HepG2 (cell line): ENCODE measurements around the gene TMEM108. TPM values are rescaled to one million over a fixed set of nuclear protein-coding genes. Genes with fewer than 3 reads are reported as not detected.
A peak's percentile ranks its signal among the peaks of the same experiment; 100 is the strongest.

Experiments used
- ATAC-seq: fragments of 200-7000 bp; cut with Tn5 transposase; 3 replicates; pipeline ENCODE4 v1.9.1; 2020; ENCODE audit warnings: mild to moderate bottlenecking, moderate library complexity
- BruUV-seq: library from RNA; stranded (reverse); fragments of 400-500 nt; replicated peaks from 2 replicates; lab custom pipeline; 2021; lab: Mats Ljungman, UMichigan
- CTCF ChIA-PET: fragments of 300-600 bp; formaldehyde crosslinking; extraction: SDS; loops from one replicate; lab custom pipeline; 2021; ENCODE audit warnings: low total read pairs, inconsistent platforms, low intra/inter-chr PET ratio; lab: Yijun Ruan, JAX
- POLR2A ChIA-PET: fragments of 350-600 bp; sonication (Branson Sonifier 250); formaldehyde crosslinking; loops from one replicate; lab custom pipeline; 2020; ENCODE audit warnings: antibody characterized with exemption, inconsistent platforms; lab: Yijun Ruan, JAX
- DNase-seq: peaks from one replicate; pipeline ENCODE4 v3.0.0-alpha.2; 2015; ENCODE audit warnings: low spot score
- FAIRE-seq: peaks from 3 replicates; lab custom pipeline; 2011; peaks lifted over from hg19 to GRCh38; lab: Jason Lieb, UNC
- H2AFZ ChIP-seq: one replicate; pipeline ENCODE4 v1.6.1; 2011; ENCODE audit warnings: low read length, inconsistent platforms
- H3K27ac ChIP-seq: fragments of 300-600 bp; 3 replicates; pipeline ENCODE4 v1.8.0; 2011; ENCODE audit warnings: mixed run types, mild to moderate bottlenecking, mixed read lengths, low read length, inconsistent platforms; ENCODE audit not compliant: insufficient read depth; ENCODE audit errors: extremely low read length
- H3K27me3 ChIP-seq, 2 experiments: fragments of 200-600 bp in 1 of 2; 2 replicates in 1 of 2; 3 replicates in 1 of 2; pipeline versions ENCODE4 v1.6.0 to v1.8.0; 2011; ENCODE audit warnings: low read length in 2 of 2, mild to moderate bottlenecking in 2 of 2, moderate library complexity in 2 of 2, inconsistent platforms in 1 of 2; ENCODE audit not compliant: insufficient read depth in 2 of 2, control insufficient read depth in 1 of 2
- H3K36me3 ChIP-seq, 2 experiments: fragments of 200-600 bp in 1 of 2; replicated peaks in 1 of 2; 2 replicates in 1 of 2; 3 replicates in 1 of 2; pipeline versions ENCODE4 v1.5.1 to v1.8.0; 2011; ENCODE audit warnings: low read length in 2 of 2, inconsistent platforms in 1 of 2; ENCODE audit not compliant: insufficient read depth in 2 of 2, control insufficient read depth in 1 of 2
- H3K4me1 ChIP-seq: 2 replicates; pipeline ENCODE4 v1.5.1; 2012; ENCODE audit warnings: low read length, inconsistent platforms; ENCODE audit not compliant: insufficient read depth
- H3K4me2 ChIP-seq: 2 replicates; pipeline ENCODE4 v1.6.0; 2011; ENCODE audit warnings: low read depth, low read length, inconsistent platforms
- H3K4me3 ChIP-seq, 3 experiments: fragments of 200-600 bp in 1 of 3; sonication (generic), shearing (Covaris generic) in 1 of 3; replicated peaks in 1 of 3; 2 replicates each; pipeline ENCODE4 v1.5.1; 2011 to 2016; ENCODE audit warnings: low read length in 3 of 3, inconsistent platforms in 2 of 3, low read depth in 2 of 3, mild to moderate bottlenecking in 2 of 3, control low read depth in 1 of 3, mixed read lengths in 1 of 3; ENCODE audit not compliant: insufficient read depth in 1 of 3
- H3K79me2 ChIP-seq: one replicate; pipeline ENCODE4 v1.6.1; 2011; ENCODE audit warnings: low read length, inconsistent platforms; ENCODE audit not compliant: insufficient read depth
- H3K9ac ChIP-seq: 2 replicates; pipeline ENCODE4 v1.6.0; 2011; ENCODE audit warnings: mild to moderate bottlenecking, low read depth, low read length, inconsistent platforms; ENCODE audit not compliant: insufficient read depth
- H3K9me3 ChIP-seq: 2 replicates; pipeline ENCODE4 v1.5.1; 2012; ENCODE audit warnings: mild to moderate bottlenecking, low read length
- H4K20me1 ChIP-seq: 2 replicates; pipeline ENCODE4 v1.6.0; 2011; ENCODE audit warnings: inconsistent platforms, mild to moderate bottlenecking, low read length, moderate library complexity; ENCODE audit not compliant: insufficient read depth
- ATF7 ChIP-seq, 2 experiments: fragments of 450-650 bp in 1 of 2; sonication (generic) in 1 of 2; formaldehyde crosslinking in 1 of 2; IDR thresholded peaks; 2 replicates each; pipeline versions ENCODE4 v1.4.0 to v1.6.1; 2016 to 2020; ENCODE audit warnings: antibody characterized with exemption in 1 of 2, mild to moderate bottlenecking in 1 of 2, missing genetic modification reagents in 1 of 2
- CBX2 ChIP-seq, 2 experiments: fragments of 200-600 bp in 1 of 2; sonication (generic); formaldehyde crosslinking in 1 of 2; IDR thresholded peaks; 2 replicates each; pipeline versions ENCODE4 v1.7.0 to v1.8.1; 2018 to 2022; ENCODE audit warnings: low read depth in 2 of 2, low read length in 1 of 2, mild to moderate bottlenecking in 1 of 2, missing genetic modification reagents in 1 of 2
- CCAR2 ChIP-seq: fragments of 200-400 bp; formaldehyde crosslinking; optimal IDR thresholded peaks from 2 replicates; pipeline ENCODE3; 2018; ENCODE audit warnings: low read depth, mild to moderate bottlenecking, low read length, moderate library complexity
- CREB1 ChIP-seq, 2 experiments: fragments of 450-650 bp in 1 of 2; IDR thresholded peaks; 2 replicates each; pipeline ENCODE4 v1.6.1; 2016 to 2017; ENCODE audit warnings: control low read depth in 1 of 2, mild to moderate bottlenecking in 1 of 2, missing compliant biosample characterization in 1 of 2, missing genetic modification characterization in 1 of 2
- ISL2 ChIP-seq: sonication (generic); formaldehyde crosslinking; IDR thresholded peaks from 2 replicates; pipeline ENCODE4 v1.5.0; 2020; ENCODE audit warnings: missing genetic modification reagents
- RBM39 ChIP-seq: fragments of 200-400 bp; formaldehyde crosslinking; IDR thresholded peaks from one replicate; pipeline ENCODE4 v1.6.1; 2018; ENCODE audit warnings: antibody characterized with exemption, mild to moderate bottlenecking, low read depth, low read length; ENCODE audit not compliant: poor library complexity, severe bottlenecking
- RFXAP ChIP-seq: sonication (generic); formaldehyde crosslinking; IDR thresholded peaks from 2 replicates; pipeline ENCODE4 v1.4.0; 2020; ENCODE audit warnings: missing genetic modification reagents, borderline replicate concordance
- YY1 ChIP-seq: IDR thresholded peaks from 2 replicates; pipeline ENCODE4 v1.6.1; 2011; ENCODE audit warnings: low read length, low read depth, moderate library complexity, mild to moderate bottlenecking; ENCODE audit not compliant: insufficient read depth, insufficient replicate concordance
- ZBTB2 ChIP-seq: sonication (generic); formaldehyde crosslinking; IDR thresholded peaks from 2 replicates; pipeline ENCODE4 v1.8.0; 2022; ENCODE audit warnings: low read depth, missing genetic modification reagents
- ZNF432 ChIP-seq: sonication (generic); formaldehyde crosslinking; IDR thresholded peaks from 2 replicates; pipeline ENCODE4 v1.5.0; 2020; ENCODE audit warnings: missing genetic modification reagents, mild to moderate bottlenecking, borderline replicate concordance
- ZNF784 ChIP-seq: sonication (generic); formaldehyde crosslinking; IDR thresholded peaks from 2 replicates; pipeline ENCODE4 v1.5.1; 2020; ENCODE audit warnings: missing genetic modification reagents, mild to moderate bottlenecking, borderline replicate concordance
- WGBS: methylation state at CpG from one replicate; pipeline ENCODE4 v1.1.6; 2017; ENCODE audit warnings: low lambda C conversion rate; 5-methylcytosine and 5-hydroxymethylcytosine counted together
- in situ Hi-C: cut with HindIII; loops from 2 replicates; pipeline ENCODE4 v1.10.0; 2017; ENCODE audit warnings: low pct_unique_long_range_greater_than_20kb; ENCODE audit not compliant: extremely low pct_ligation_motif_present
- intact Hi-C: fragments of 100-400 bp; cut with micrococcal nuclease; formaldehyde crosslinking; loops from one replicate; pipeline ENCODE4 v1.10.0; 2022; ENCODE audit not compliant: unreplicated experiment
- polyA plus RNA-seq, 8 experiments: library from polyadenylated mRNA; depleted of rRNA in 3 of 8; stranded (reverse) in 7 of 8; unstranded in 1 of 8; fragments of >200 nt; fragmentation: Illumina TruSeq in 4 of 8; extraction: Trizol in 4 of 8; gene quantifications; 2 replicates each; pipeline versions ENCODE4 v1.2.1 to v1.2.3, GENCODE V29; 2011 to 2016; ENCODE audit warnings: low read depth in 4 of 8, missing spikeins in 1 of 8, mixed read lengths in 1 of 8; ENCODE audit not compliant: insufficient read depth in 1 of 8
- total RNA-seq, 5 experiments: library from RNA; depleted of rRNA; stranded (reverse); fragments of >200 nt; fragmentation: Illumina TruSeq; extraction: Trizol; gene quantifications; 2 replicates each; pipeline ENCODE4 v1.2.3, GENCODE V29; 2016; ENCODE audit warnings: low read depth in 1 of 5

Gene TMEM108
- total and polyA plus RNA-seq, 2 of the 13 experiments (the other 11 are each of a cell fraction or from before 2014, with no cell fraction given): not detected

DNA sequence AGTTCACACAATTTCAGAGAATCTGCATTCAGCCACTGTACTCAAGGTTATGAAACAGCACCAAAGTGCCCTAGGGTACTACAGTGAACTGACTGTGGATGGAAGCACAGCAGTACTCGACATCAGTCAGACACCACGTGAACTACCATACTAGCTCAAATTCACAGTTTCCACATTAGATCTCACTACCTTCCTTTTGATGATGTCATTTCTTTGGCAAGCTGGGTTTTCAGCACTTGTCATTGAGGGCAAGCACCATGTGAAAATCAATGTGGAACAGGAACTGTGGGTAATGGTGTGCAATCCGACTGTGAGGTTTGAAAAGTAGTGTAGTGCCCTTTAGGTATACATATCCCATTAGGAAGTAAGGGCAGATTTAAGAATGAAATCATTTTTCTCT is 251.1 kb downstream of the TMEM108 start:
- no peak for DNase-seq
- no TSS peak for BruUV-seq
- Histone ChIP-seq H3K4me1 (no peaks in the 10 kb centered on the region), H3K27ac (no peak overlapping the region), H3K4me3 (no peak overlapping the region), H3K9me3 (no peaks in the 10 kb centered on the region), H3K4me2 (no peak overlapping the region), H3K79me2 (no peaks in the 10 kb centered on the region), H3K9ac (no peak overlapping the region), H2AFZ (no peak overlapping the region), H3K27me3 (peaks cover 0 to 2% of the 10 kb centered on the region in 2 experiments; a peak in 1 of 5 replicates), H3K36me3 (no peaks in the 10 kb centered on the region), H4K20me1 (no peaks in the 10 kb centered on the region)
- TF ChIP-seq RBM39 (no peak), CREB1 (IDR thresholded peaks at IDR 0.05) (peak; percentile 22; the same call in 1 of the 2 replicates), CREB1 (CRISPR knock-in tag; IDR thresholded peaks at IDR 0.05) (no peak), ATF7 (IDR thresholded peaks at IDR 0.05) (peak; percentile 93), ATF7 (CRISPR knock-in tag; IDR thresholded peaks at IDR 0.05) (no peak)
- FAIRE-seq: no peak
- intact Hi-C loops (no loop called here), in situ Hi-C loops (no loop called here)
- ATAC-seq: no peak
- ChIA-PET POLR2A (no interaction called here), CTCF (no interaction called here)
- WGBS: 0% methylated on average over 2 of the region's 3 CpGs

- intact Hi-C loops: no loop called here
Measured at GRCh38 chr3:133292296-133292695, 254.1 kb downstream of the TMEM108 start.

More at GRCh38 chr3:133292296-133292695, 254.1 kb downstream of the TMEM108 start:
- no TSS peak for BruUV-seq
- Histone ChIP-seq H4K20me1 (no peaks in the 10 kb centered on the region), H3K36me3 (no peaks in the 10 kb centered on the region), H3K4me1 (no peaks in the 10 kb centered on the region), H3K4me2 (no peak overlapping the region), H3K27me3 (peaks cover 0 to 1% of the 10 kb centered on the region in 2 experiments; a peak in 1 of 5 replicates), H3K9me3 (no peaks in the 10 kb centered on the region), H3K4me3 (no peak overlapping the region), H3K79me2 (no peaks in the 10 kb centered on the region), H3K27ac (no peak overlapping the region), H2AFZ (no peak overlapping the region), H3K9ac (no peak overlapping the region)
- ATAC-seq (no peak), FAIRE-seq (no peak), DNase-seq (no peak)
- CTCF ChIA-PET: no interaction called here
- TF ChIP-seq YY1 (no peak), ZNF784 (CRISPR knock-in tag) (no peak), ISL2 (CRISPR knock-in tag) (no peak), RFXAP (CRISPR knock-in tag) (no peak), ZBTB2 (CRISPR knock-in tag) (no peak), ZNF432 (no peak), CBX2 (IDR thresholded peaks at IDR 0.05; ENCODE audit: low read depth, low read length) (no peak), CBX2 (CRISPR knock-in tag; IDR thresholded peaks at IDR 0.05; ENCODE audit: low read depth) (no peak), CCAR2 (no peak)
- POLR2A ChIA-PET: no interaction called here
- in situ Hi-C loops: no loop called here
- WGBS: 8% methylated on average over 3 of the region's 3 CpGs
